ENCODE data around the gene ASCC3. TPM values are rescaled to one million over a fixed set of nuclear protein-coding genes. Genes with fewer than 3 reads are reported as not detected.
"Not testable (repeated sequence)": the region's sequence is repeated elsewhere in the genome, so short reads cannot be mapped to it uniquely, and the experiment has no call there.

Gene ASCC3
- total RNA-seq, 1 experiment from 2014 or later: 32.2 TPM

DNA sequence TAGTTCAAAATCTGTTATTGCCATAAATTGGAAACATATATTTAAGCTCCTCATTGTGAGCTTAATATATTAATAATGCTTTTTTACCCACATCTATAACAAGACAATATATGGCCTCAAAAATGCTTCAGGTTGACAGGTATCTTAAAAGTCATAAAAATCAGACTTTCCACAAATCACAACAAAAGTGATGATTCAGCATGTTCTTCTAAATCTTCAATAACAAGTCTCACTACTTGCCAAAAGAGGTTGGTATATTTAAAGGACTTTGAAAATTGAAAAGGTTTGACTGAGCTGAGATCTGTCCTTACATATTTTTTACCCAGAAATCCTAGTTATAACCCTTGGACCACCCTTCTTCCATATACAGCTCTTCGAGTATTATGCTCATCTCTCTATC is 41.7 kb downstream of the ASCC3 start:
- CTCF ChIA-PET: no interaction called here
- H3K4me3 ChIP-seq (ENCODE audit: low read depth, low read length, poor library complexity, severe bottlenecking): no peak overlapping the region
- no TSS peak for BruUV-seq (replicated peaks)
- no peaks in the 10 kb centered on the region for H3K36me3 ChIP-seq (ENCODE audit: insufficient read depth, low read length, poor library complexity, severe bottlenecking)
- TF ChIP-seq, protein P1, sequence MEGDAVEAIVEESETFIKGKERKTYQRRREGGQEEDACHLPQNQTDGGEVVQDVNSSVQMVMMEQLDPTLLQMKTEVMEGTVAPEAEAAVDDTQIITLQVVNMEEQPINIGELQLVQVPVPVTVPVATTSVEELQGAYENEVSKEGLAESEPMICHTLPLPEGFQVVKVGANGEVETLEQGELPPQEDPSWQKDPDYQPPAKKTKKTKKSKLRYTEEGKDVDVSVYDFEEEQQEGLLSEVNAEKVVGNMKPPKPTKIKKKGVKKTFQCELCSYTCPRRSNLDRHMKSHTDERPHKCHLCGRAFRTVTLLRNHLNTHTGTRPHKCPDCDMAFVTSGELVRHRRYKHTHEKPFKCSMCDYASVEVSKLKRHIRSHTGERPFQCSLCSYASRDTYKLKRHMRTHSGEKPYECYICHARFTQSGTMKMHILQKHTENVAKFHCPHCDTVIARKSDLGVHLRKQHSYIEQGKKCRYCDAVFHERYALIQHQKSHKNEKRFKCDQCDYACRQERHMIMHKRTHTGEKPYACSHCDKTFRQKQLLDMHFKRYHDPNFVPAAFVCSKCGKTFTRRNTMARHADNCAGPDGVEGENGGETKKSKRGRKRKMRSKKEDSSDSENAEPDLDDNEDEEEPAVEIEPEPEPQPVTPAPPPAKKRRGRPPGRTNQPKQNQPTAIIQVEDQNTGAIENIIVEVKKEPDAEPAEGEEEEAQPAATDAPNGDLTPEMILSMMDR (conservative IDR thresholded peaks at IDR 0.05; ENCODE audit: low read depth, low read length): no peak
- no peak for TF ChIP-seq EZH2 (IDR thresholded peaks at IDR 0.05; ENCODE audit: borderline replicate concordance, low read depth, low read length, poor library complexity, severe bottlenecking)
- intact Hi-C loops (cut with micrococcal nuclease; ENCODE audit: unreplicated experiment): no loop called here
- H3K9me3 ChIP-seq (ENCODE audit: low read depth, low read length, poor library complexity, severe bottlenecking): peaks cover 7% of the 10 kb centered on the region
- no peaks in the 10 kb centered on the region for H3K4me1 ChIP-seq (ENCODE audit: insufficient read depth, low read length, poor library complexity, severe bottlenecking)
- no peak for DNase-seq (ENCODE audit: low spot score)
- no peak overlapping the region for H3K27ac ChIP-seq (ENCODE audit: low read depth, low read length, poor library complexity, severe bottlenecking)
- POLR2A ChIA-PET (ENCODE audit: low non-redundant PET): no interaction called here
- no peaks in the 10 kb centered on the region for H3K27me3 ChIP-seq (replicated peaks; ENCODE audit: insufficient read depth, low read depth, low read length, poor library complexity)

DNA sequence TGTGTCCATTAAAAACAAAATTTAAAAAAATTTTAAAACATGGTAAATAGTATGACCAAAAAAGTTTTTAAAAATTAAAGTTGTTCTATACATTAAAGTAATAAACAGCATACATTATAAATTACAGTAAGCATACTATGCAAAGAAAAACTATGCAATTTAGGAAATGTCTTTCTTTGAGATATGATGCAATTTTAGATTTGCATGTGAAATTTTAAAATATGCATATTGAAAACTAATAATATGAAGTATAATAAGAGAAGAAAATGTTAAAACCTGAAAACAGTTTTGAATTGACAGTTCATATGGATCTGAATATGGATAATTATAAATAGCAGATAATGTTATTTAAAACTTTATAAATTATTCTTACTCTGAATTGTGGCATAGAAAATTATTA is 43.1 kb downstream of the ASCC3 start:
- CTCF ChIA-PET: no interaction called here
- POLR2A ChIA-PET (ENCODE audit: low non-redundant PET): no interaction called here
- Histone ChIP-seq H3K9me3 (ENCODE audit: low read depth, low read length, poor library complexity, severe bottlenecking) (peaks cover 7% of the 10 kb centered on the region), H3K27ac (ENCODE audit: low read depth, low read length, poor library complexity, severe bottlenecking) (no peak overlapping the region), H3K4me1 (ENCODE audit: insufficient read depth, low read length, poor library complexity, severe bottlenecking) (peaks cover under 1% of the 10 kb centered on the region), H3K27me3 (replicated peaks; ENCODE audit: insufficient read depth, low read depth, low read length, poor library complexity) (no peaks in the 10 kb centered on the region), H3K36me3 (ENCODE audit: insufficient read depth, low read length, poor library complexity, severe bottlenecking) (no peaks in the 10 kb centered on the region), H3K4me3 (ENCODE audit: low read depth, low read length, poor library complexity, severe bottlenecking) (no peak overlapping the region)
- TF ChIP-seq, protein P1 (conservative IDR thresholded peaks at IDR 0.05; ENCODE audit: low read depth, low read length): no peak
- no peak for TF ChIP-seq EZH2 (IDR thresholded peaks at IDR 0.05; ENCODE audit: borderline replicate concordance, low read depth, low read length, poor library complexity, severe bottlenecking)
- no TSS peak for BruUV-seq (replicated peaks)
- intact Hi-C loops (cut with micrococcal nuclease; ENCODE audit: unreplicated experiment): no loop called here
- no peak for DNase-seq (ENCODE audit: low spot score)

DNA sequence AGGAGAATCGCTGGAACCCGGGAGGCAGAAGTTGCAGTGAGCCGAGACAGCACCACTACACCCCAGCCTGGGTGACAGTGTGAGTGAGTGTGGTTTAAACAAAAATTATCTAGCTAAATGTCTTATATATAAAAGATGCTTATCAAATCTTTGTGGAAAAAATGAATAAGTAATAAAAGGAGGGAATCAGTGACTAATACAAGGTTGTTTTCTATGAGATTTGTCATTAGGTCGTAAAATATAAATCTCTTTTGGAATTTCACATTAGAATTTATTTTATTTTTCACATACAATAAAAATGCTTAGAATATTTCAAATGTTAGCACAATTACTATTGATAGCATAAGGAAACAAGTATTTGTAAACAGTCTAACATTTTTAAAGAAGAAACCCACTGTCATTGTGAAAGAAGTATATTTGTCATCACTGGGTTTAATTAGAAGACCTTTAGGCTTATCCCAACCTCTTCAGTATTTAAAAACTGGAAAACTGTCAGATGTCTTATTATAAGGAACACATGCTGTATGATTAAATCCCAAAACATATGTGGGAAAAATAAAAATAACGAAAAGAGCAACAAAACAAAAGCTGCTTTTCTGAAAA is 47.1 kb downstream of the ASCC3 start:
- no peak overlapping the region for H3K4me3 ChIP-seq (ENCODE audit: low read depth, low read length, poor library complexity, severe bottlenecking)
- H3K36me3 ChIP-seq (ENCODE audit: insufficient read depth, low read length, poor library complexity, severe bottlenecking): no peaks in the 10 kb centered on the region
- no peak overlapping the region for H3K27ac ChIP-seq (ENCODE audit: low read depth, low read length, poor library complexity, severe bottlenecking)
- POLR2A ChIA-PET (ENCODE audit: low non-redundant PET): no interaction called here
- TF ChIP-seq, protein P1 (conservative IDR thresholded peaks at IDR 0.05; ENCODE audit: low read depth, low read length): no peak
- TF ChIP-seq EZH2 (IDR thresholded peaks at IDR 0.05; ENCODE audit: borderline replicate concordance, low read depth, low read length, poor library complexity, severe bottlenecking): no peak
- H3K27me3 ChIP-seq (replicated peaks; ENCODE audit: insufficient read depth, low read depth, low read length, poor library complexity): no peaks in the 10 kb centered on the region
- BruUV-seq (replicated peaks): no TSS peak
- DNase-seq (ENCODE audit: low spot score): no peak
- peaks cover 19% of the 10 kb centered on the region for H3K4me1 ChIP-seq (ENCODE audit: insufficient read depth, low read length, poor library complexity, severe bottlenecking)
- H3K9me3 ChIP-seq (ENCODE audit: low read depth, low read length, poor library complexity, severe bottlenecking): peaks cover 7% of the 10 kb centered on the region
- CTCF ChIA-PET: no interaction called here
- intact Hi-C loops (cut with micrococcal nuclease; ENCODE audit: unreplicated experiment): no loop called here

GRCh38 chr6:100829077-100829595 is 52.0 kb downstream of the ASCC3 start:
- H3K36me3 ChIP-seq (ENCODE audit: insufficient read depth, low read length, poor library complexity, severe bottlenecking); DNase-seq (ENCODE audit: low spot score); BruUV-seq (replicated peaks); H3K9me3 ChIP-seq (ENCODE audit: low read depth, low read length, poor library complexity, severe bottlenecking); H3K4me3 ChIP-seq (ENCODE audit: low read depth, low read length, poor library complexity, severe bottlenecking); POLR2A ChIA-PET (ENCODE audit: low non-redundant PET); H3K27me3 ChIP-seq (replicated peaks; ENCODE audit: insufficient read depth, low read depth, low read length, poor library complexity); CTCF ChIA-PET; intact Hi-C loops (cut with micrococcal nuclease; ENCODE audit: unreplicated experiment); H3K27ac ChIP-seq (ENCODE audit: low read depth, low read length, poor library complexity, severe bottlenecking): not testable (repeated sequence)
- H3K4me1 ChIP-seq (ENCODE audit: insufficient read depth, low read length, poor library complexity, severe bottlenecking): peaks cover 19% of the 10 kb centered on the region
